GM21381 (cell line): Measurements from ENCODE around the gene KCTD8.
"Not testable (repeated sequence)": the region's sequence is repeated elsewhere in the genome, so short reads cannot be mapped to it uniquely, and the experiment has no call there.

Experiments used
- ATAC-seq: cut with Tn5 transposase; IDR thresholded peaks from one replicate; pipeline ENCODE4 v1.9.1; 2021; ENCODE audit warnings: mild to moderate bottlenecking, moderate library complexity; ENCODE audit not compliant: unreplicated experiment

Gene KCTD8

DNA sequence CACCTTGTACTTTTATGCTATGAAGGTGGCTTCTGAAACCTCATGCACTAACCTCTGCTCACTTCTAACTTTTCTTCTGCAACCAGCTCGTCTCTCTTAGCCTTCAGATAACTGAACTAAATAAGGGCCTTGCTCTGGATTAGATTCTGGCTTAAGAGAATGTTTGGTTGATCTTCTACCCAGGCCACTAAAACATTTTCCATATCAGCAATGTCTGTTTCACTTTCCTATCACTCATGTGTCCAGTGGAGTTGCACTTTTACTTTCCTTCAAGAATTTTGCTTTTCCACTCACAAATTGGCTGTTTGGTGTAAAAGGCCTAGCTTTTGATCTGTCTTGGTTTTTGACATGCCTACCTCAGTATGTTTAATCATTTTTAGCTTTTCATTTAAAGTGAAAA, 105.8 kb downstream of the KCTD8 start:
- no peak for ATAC-seq

DNA sequence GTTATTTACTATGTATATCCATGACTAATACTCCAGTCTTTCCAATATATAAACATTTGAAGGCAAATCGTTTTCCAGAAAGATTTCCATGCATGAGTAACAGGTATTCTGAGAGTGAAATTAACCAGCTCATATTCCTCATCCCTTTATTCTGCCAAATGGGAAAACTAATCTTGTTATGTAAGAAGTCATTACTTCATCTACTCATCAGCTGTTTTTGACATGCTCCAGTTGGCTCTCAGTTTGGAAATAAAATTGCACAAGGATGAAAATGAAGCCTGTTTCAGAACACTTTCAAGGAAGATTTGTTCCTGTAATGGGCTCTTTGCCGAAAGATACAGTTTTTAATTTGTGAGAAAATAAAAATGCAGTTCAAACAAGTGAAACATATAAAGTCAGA, 121.9 kb downstream of the KCTD8 start:
- ATAC-seq, result no peak

- ATAC-seq, result no peak
Observed at GRCh38 chr4:44320833-44321232, 127.8 kb downstream of the KCTD8 start.

- no peak for ATAC-seq
Observed at GRCh38 chr4:44319129-44319528, 129.5 kb downstream of the KCTD8 start.

GRCh38 chr4:44313702-44314101, 134.9 kb downstream of the KCTD8 start:
- no peak for ATAC-seq

GRCh38 chr4:44287505-44287904, 161.1 kb downstream of the KCTD8 start:
- ATAC-seq, result no peak

GRCh38 chr4:44279469-44279868, 169.1 kb downstream of the KCTD8 start:
- ATAC-seq, result no peak

DNA sequence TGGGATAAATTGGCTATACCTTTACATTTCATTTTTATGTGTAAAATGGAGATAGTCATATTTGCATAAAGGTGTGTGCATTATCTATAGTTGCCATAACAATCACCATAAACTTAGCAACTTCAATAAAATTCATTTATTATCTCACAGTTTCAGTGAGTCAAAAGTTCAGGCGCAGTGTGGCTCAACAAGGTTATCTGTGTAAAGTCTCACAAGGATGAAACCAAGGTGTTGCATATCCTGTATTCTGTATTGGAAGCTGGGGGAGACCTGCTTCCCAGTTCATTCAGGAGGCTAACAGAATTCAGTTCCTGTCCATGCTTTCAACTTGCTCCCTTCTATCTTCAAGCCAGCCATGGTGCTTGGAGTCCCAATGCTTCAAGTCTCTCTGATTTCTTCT, 169.5 kb downstream of the KCTD8 start:
- ATAC-seq, result no peak

- no peak for ATAC-seq
Observed at GRCh38 chr4:44257461-44257860, 191.1 kb downstream of the KCTD8 start.

GRCh38 chr4:44256414-44256813, 192.2 kb downstream of the KCTD8 start:
- ATAC-seq, result no peak

- no peak for ATAC-seq
Observed at GRCh38 chr4:44237643-44238042, 211.0 kb downstream of the KCTD8 start.

DNA sequence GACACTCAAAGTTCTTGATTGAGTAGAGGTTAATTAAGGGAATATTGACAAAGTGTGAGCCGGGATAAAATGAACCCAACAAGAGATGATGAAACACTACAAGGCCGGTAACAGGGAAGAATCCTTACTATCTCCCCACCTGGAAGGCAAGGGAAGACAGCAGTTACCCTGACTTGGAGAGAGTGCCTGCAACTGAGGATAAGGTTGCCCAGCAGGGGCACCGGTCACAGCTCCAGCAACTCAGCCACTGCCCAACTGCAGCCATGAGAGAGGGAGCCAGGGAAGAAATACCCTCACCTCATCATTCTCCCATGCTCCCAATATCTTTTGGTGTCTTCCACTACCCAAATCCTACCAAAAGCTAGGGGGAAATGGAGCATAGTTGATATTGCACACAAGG, 212.7 kb downstream of the KCTD8 start:
- ATAC-seq, result no peak

DNA sequence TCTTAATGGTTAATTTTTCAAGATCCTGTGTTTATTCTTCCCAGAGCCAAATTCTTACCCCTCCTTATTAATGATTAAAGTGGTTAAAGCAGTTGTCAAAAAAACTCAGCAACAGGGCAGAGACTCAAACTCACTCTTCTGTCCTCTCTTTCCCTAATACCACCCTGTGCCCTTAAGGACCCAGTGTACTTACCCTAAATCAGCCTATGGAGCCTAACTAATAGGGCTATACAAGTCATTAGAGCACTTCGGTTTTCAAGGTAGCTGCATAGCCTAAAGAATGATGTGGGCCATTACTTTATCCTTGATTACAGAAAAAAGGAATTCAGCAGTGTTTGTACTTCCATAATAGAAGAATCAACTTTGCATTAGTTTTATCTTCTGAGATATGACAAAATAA, 216.3 kb downstream of the KCTD8 start:
- ATAC-seq, result no peak

- ATAC-seq, result no peak
Observed at GRCh38 chr4:44231006-44231405, 217.6 kb downstream of the KCTD8 start.

DNA sequence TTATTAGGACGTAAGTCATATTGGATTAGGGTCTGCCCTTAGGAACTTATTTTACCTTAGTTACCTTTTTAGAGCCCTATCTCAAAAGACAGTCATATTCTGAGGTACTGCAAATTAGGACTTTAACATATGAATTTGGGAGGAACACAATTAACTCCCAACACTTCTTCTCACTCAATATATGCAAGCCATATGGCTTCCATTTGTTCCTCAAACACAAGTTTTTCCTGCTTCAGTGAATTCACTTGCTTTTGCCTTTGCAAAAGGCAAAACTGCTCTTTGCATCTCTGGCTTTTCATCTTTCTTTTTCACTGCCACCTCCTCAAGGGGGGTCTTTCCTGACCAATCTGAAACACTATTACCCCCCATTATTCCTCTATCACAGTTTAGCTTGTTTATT, 220.3 kb downstream of the KCTD8 start:
- ATAC-seq, result no peak

GRCh38 chr4:44221407-44221806, 227.2 kb downstream of the KCTD8 start:
- no peak for ATAC-seq

DNA sequence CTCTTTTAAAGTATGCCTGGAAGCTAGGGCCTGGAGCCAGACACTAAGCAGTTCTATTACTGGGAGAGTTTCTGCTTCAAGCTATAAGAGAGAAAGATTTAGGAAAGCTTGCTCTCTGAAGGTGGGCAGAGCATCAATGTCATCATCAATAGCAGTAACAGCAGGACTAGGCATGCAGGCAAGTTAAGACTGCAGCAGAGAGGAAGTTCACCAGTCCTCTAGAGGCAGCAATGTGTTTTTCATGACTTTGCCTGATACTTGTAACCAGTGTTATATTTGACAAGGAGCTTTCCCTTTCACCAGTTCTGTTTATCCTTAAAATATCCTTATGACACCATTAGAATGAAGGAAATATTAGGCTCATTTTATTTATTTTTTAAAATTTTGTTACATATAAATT, 237.9 kb downstream of the KCTD8 start:
- no peak for ATAC-seq

- no peak for ATAC-seq
Observed at GRCh38 chr4:44196796-44197195, 251.8 kb downstream of the KCTD8 start.

DNA sequence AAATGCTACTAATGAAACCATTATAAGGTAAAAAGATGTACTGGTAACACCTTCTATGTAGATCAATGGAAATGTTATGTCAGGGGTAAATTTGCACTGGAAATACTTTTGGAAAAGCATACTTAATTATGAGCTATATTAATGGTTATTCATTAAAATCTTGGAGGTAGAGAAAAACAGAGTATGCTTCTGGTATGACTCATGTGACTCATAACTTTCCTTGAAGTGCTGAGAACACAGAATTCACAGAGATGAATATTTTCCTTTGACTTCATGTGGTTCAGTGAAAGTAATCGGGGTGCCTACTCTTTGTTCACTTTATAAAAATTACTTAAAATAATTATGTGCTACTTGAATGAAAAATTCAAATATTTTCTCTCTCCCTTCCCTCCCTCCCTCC, 254.2 kb downstream of the KCTD8 start:
- no peak for ATAC-seq

GRCh38 chr4:44186850-44187246, 261.8 kb downstream of the KCTD8 start:
- ATAC-seq, result no peak

DNA sequence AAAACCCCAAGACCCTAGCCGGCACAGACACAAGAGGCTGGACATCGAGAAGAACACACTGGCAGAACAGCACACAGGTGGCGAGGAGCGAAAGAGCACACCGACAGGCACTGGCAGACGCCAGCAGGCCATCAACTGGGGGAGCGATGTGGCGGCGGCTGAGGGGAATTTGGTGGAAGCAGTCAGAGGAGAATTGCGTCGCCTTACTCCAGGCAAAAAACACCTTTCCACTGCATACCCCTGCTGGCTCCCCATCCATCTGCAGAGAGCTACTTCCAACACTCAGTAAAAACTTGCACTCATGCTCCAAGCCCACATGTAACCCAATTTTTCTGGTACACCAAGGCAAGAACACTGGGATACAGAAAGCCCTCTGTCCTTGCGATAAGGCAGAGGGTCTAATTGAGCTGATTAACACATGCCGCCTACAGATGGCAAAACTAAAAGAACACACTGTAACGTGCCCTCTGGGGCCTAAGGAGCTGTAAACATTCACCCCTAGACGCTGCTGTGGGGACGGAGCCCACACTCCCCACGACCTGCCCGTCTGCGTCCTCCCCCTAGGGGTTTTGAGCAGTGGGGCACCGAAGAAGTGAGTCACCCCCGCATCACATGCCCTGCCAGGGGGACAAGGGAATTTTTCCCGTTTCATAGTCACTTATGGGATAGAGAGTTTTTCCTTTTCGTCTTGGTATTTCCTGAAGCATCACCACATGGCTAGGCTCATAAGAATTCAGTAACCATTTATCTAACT, 262.3 kb downstream of the KCTD8 start:
- ATAC-seq, result no peak

DNA sequence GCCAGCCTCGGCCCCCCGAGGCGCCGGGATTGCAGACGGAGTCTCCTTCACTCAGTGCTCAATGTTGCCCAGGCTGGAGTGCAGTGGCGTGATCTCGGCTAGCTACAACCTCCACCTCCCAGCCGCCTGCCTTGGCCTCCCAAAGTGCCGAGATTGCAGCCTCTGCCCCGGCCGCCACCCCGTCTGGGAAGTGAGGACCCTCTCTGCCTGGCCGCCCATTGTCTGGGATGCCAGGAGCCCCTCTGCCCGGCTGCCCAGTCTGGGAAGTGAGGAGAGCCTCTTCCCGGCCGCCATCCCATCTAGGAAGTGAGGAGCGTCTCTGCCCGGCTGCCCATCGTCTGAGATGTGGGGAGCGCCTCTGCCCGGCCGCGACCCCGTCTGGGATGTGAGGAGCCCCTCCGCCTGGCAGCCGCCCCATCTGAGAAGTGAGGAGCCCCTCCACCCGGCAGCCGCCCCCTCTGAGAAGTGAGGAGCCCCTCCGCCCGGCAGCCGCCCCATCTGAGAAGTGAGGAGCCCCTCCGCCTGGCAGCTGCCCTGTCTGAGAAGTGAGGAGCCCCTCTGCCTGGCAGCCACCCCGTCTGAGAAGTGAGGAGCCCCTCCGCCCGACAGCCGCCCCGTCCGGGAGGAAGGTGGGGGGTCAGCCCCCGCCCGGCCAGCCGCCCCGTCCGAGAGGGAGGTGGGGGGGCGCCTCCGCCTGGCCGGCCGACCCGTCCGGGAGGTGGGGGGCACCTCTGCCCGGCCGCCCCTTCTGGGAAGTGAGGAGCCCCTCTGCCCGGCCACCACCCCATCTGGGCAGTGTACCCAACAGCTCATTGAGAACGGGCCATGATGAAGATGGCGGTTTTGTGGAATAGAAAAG, 266.9 kb downstream of the KCTD8 start:
- not testable (repeated sequence) for ATAC-seq
